IPS-NIHi7 (cell line): ENCODE measurements around the gene STIM2.
A peak's percentile ranks its signal among the peaks of the same experiment; 100 is the strongest.

Source experiments
- DNase-seq: peaks from one replicate; pipeline ENCODE4 v3.0.0; 2012; ENCODE audit warnings: mixed read lengths; ENCODE audit errors: extremely low spot score

STIM2 gene

DNA sequence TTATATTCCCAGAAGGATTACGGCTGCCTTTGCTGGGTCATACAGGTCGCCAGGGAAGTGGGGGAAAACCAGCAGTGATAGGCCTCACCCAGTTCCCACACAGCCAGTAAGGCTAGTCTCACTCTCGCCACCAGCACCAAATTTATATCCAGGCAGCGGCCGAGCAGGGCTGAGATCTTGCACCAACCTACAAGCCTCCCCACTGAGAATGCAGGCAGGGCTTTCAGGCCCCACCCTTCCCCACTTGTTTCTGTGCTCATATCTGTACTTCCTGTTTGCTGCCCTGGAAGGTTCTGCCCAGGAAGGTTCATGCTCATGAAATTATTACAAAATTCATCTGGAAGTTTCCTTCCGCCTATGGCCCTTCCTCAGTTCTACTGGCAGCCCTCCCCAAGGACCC lies 179.7 kb downstream of the STIM2 start:
- no peak for DNase-seq

DNA sequence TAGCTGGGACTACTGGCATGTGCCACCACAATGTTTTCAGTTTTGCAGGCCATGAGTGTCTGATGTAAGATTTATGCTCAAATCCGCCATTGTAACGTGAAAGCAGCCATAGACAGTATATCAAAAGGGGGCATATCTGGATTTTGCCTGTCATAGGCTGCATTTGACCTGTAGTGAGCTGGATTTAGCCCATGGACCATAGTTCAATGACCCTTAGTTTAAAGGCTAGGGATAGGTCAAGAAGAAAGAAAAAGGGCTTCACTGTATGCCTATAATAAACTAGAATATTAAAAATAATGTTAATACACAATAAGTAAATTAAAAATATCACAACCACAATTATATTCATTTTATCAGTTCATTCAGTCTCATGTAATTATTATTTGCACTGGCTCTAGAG lies 181.8 kb downstream of the STIM2 start:
- no peak for DNase-seq

DNA sequence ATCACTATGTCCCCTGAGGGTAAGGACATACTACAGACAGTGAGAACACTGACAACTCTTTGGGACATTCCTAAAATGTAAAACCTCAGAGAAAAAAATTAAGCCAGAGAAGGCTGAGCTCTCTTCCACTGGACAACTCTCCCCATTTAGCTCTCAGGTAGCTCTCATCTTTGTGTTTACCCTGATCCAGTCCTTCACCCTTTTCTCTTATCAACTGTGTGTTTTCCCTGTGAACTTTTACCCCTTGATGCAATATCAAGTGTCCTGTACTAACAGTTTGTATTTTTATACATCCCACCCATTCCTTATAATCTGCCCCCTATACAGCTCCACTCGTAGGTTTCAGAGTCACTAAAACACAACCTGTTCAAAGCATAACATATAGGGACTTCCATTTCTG lies 182.6 kb downstream of the STIM2 start:
- no peak for DNase-seq

DNA sequence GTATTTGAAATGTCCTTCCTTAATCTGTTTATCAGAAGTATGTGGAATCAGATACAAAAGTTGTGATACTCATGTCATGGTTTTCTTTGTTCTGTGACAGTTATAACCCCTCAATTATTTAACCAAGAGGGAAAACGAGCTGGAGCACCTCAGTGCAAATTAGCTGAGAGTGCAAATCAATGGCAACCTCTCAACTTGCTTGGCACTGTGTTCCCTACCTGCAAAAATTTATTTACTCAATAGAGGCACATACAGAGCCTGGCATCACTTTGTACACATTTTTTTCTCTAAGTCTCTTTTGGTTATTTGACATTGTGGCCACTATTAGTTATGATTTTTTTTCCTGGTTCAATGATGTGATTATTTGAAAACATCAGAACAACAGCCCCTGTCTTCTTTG lies 186.2 kb downstream of the STIM2 start:
- no peak for DNase-seq

GRCh38 chr4:27048429-27049238 lies 188.0 kb downstream of the STIM2 start:
- DNase-seq = peak; percentile 57

DNA sequence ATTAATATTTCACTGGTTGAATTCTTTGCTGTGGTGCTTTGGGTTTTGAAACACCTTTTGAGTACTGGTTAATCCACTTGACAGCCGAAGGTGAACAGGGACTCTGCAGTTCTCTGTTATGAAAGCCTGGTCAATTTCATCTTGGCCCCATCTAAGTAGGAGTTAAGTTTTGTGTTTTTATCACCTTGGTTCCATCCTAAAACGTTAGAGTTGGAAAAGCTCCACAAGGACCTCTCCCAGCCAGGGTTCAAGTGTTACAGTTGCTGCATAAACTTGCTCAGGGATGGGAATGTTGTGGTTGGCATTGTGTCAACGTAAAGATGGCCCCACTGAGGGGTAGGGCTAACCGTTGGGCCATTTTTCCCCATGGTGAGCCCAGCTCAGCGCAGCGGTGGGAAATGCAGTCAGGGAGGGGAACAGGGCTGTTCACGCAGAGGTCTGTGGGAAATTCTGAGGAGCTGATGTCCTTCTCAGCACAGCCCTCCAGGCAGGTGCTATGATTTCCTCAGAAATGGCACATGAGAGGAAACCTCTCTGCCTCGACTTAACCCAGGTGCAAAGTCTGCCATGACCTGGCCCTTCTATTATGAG lies 188.7 kb downstream of the STIM2 start:
- no peak for DNase-seq

GRCh38 chr4:27050731-27051130 lies 190.1 kb downstream of the STIM2 start:
- DNase-seq = no peak

DNA sequence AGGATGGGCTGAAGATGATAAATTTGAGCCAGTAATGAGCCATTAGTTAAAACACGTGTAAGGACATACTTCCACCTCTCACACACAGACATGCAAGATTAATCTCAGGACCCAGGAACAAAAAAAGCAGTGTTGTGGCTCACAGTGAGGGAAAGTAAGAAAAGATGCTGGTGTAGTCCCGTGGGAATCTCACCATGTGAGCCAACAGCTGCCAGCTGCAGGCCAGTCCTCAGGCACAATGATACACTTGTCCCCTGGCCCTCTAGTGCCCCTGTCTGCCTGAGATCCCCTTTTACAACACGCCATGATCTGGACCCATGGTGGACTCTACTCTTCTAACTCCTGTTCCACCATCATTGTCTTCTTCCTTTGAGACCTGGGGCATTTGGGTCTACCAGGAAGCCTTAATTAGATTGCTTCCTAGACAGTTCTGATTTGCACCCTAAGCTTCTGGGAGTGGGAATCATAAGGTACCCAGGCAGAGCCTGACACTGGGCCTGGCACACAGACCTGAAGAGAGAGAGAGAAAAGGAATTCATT lies 194.7 kb downstream of the STIM2 start:
- DNase-seq = no peak

DNA sequence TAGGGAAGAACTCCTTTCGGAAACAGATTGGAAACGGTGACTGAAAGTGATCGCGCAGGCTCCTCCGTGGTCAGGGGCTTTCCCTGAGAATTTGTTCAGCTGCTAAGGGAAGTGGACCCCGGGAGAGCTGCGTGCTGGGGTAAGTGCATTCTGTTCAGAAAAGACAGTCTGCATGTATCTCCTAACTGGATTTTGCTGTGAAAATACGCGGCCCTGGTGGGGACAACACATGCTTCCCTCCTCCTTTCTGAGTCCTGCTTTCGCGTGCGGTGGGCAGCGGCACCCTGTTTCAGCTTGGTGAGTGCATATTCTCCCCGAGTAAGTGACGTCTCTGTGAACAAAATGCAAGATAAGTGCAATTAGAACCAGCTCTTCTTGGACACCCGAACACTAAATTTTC lies 195.6 kb downstream of the STIM2 start:
- no peak for DNase-seq

DNA sequence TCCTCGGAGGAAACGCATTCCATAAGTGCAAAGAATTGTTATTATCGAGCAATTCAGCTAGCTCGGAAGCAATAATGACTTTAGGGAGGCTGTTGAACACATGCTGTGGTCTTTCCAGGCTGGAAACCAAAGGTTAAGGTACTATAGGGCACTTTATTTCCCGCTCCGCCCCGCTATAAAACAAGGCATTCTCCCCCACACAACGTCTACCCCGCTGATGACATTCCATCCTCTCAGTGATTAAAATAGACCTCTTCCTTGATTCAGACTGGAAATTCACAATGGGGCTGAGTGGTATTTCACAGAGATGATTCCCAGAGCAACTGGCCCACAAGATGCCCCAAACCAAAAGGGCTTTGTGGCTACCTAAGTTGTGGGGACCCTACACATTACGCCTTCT lies 196.4 kb downstream of the STIM2 start:
- no peak for DNase-seq

- no peak for DNase-seq
Observed at GRCh38 chr4:27057662-27058061, 197.0 kb downstream of the STIM2 start.

DNA sequence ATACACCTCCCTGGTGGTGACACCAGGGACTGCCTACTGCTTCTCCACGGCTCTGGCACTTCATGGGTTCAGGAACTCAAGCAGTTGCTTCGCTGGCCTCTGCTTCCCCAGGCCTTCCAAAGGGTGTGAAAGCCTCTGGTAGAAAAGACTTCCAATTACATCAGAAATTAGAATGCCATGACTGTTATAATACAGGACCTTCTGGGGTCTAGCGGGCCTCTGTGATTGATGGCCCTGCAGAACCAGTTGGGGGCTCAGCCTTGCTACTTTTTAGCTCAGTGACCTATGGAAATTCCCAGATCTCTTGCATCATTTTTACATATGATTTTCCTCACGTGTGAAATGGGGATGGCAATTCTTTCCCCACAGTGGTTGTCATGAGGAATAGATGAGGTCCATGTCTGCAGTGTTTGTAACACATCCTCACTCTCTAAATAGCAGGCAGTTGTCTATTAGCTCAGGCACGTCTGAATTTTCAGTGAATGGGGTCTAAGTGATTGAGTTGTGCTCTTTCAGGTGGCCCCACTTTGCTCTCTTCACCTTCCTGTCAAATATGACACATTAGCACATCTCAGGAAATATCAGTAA lies 198.3 kb downstream of the STIM2 start:
- no peak for DNase-seq

GRCh38 chr4:27059446-27059845 lies 198.8 kb downstream of the STIM2 start:
- DNase-seq = no peak

DNA sequence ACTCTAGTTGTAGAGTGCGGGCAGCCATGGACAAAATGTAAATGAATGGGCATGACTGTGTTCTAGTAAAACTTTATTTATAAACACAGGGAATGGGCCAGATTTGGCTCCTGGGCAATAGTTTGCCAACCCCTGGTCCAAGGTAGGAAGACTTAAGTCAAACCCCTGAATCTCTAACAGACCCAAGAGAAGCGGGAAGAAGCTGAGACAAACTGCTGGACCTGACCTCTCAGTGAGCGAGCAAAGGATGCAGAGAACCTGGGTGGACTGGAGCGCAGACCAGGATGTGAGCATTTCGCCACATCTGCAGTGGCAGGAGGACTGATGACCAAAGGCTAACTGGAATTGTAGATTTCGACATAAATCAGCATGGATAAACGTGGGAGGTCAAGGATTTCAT lies 201.6 kb downstream of the STIM2 start:
- DNase-seq = no peak

DNA sequence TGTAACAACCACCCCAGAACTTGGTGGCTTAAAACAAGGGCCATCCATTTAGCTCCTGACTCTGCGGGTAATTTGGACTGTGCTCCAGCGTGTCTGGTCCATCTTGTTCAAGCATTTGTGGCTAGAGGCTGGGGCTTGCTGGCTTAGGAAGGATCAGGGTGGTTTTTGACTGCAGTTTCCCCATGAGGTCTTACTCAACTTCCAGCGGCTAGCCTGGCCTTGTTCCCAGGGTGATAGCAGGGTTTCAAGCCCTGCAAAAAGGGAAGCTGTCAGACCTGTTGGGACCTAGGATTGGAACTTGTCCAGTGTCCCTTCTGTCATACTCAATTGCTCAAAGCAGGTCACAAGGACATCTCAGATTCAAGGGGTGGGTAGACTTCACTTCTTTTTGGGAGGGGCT lies 205.9 kb downstream of the STIM2 start:
- no peak for DNase-seq

GRCh38 chr4:27068151-27068867 lies 207.7 kb downstream of the STIM2 start:
- no peak for DNase-seq
